HFF-Myc (cell line): ENCODE data around the gene CKS2.

Experiments used
- DNase-seq: peaks from one replicate; pipeline ENCODE4 v3.0.0-alpha.2; 2011; ENCODE audit warnings: low read depth; ENCODE audit errors: extremely low read depth
- H3K4me3 ChIP-seq: replicated peaks from 2 replicates; pipeline ENCODE4 v1.5.1; 2011; ENCODE audit warnings: low read depth, mild to moderate bottlenecking, control low read depth, low read length
- TF ChIP-seq, protein P1 (sequence below): IDR thresholded peaks from 2 replicates; pipeline ENCODE4 v1.5.1; 2012; ENCODE audit warnings: mild to moderate bottlenecking, low read depth, low read length, control low read depth; ENCODE audit errors: missing control alignments

Gene CKS2

DNA sequence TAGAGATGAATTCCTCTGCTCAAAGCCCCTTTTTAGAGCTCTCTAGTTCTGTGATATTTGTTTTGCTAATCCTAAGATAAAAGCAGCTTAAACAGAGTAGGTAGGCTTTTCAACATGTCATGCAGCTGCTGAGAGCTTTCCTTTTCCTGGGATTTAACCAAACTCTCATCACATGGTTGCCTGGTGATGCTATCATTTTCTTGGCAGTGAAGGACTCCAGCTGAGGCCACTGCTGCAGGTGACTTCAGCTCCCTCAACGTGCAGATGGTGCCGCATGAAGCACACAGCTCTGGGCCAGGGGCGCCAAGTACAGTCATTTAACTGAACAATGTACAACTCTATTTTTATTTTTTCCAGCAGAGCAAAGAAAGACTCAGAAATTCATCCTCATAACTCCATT, 49.5 kb downstream of the CKS2 start:
- no peak overlapping the region for H3K4me3 ChIP-seq
- TF ChIP-seq, protein P1, sequence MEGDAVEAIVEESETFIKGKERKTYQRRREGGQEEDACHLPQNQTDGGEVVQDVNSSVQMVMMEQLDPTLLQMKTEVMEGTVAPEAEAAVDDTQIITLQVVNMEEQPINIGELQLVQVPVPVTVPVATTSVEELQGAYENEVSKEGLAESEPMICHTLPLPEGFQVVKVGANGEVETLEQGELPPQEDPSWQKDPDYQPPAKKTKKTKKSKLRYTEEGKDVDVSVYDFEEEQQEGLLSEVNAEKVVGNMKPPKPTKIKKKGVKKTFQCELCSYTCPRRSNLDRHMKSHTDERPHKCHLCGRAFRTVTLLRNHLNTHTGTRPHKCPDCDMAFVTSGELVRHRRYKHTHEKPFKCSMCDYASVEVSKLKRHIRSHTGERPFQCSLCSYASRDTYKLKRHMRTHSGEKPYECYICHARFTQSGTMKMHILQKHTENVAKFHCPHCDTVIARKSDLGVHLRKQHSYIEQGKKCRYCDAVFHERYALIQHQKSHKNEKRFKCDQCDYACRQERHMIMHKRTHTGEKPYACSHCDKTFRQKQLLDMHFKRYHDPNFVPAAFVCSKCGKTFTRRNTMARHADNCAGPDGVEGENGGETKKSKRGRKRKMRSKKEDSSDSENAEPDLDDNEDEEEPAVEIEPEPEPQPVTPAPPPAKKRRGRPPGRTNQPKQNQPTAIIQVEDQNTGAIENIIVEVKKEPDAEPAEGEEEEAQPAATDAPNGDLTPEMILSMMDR: no peak
- no peak for DNase-seq

GRCh38 chr9:89361031-89361430, 50.0 kb downstream of the CKS2 start:
- TF ChIP-seq, protein P1: no peak
- H3K4me3 ChIP-seq: no peak overlapping the region
- no peak for DNase-seq

- TF ChIP-seq, protein P1: no peak
- DNase-seq: no peak
- H3K4me3 ChIP-seq: no peak overlapping the region
Observed at GRCh38 chr9:89361816-89362646, 51.0 kb downstream of the CKS2 start.

- H3K4me3 ChIP-seq: no peak overlapping the region
- no peak for DNase-seq
- TF ChIP-seq, protein P1: no peak
Observed at GRCh38 chr9:89362647-89363310, 51.8 kb downstream of the CKS2 start.

DNA sequence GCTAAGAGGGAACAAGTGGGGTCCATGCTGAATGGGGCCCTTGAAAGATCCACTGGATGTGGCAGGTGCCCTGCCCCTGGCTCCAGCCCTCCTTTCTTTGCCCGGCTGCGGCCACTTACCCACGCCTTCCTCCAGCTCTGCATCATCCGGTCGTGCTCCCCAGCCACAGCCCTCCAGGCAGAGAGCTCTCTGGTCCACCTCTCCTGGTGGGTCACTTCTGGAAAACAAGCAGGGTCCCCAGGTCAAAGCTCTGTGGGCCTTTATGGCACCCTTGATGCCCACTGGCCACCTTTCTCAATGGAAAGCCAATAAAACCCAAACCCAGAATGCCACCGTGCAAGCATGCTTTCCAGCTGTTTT, 52.3 kb downstream of the CKS2 start:
- TF ChIP-seq, protein P1: no peak
- no peak overlapping the region for H3K4me3 ChIP-seq
- no peak for DNase-seq

- no peak overlapping the region for H3K4me3 ChIP-seq
Observed at GRCh38 chr9:89363921-89364665, 53.1 kb downstream of the CKS2 start.

More at GRCh38 chr9:89363921-89364665, 53.1 kb downstream of the CKS2 start:
- TF ChIP-seq, protein P1: no peak
- DNase-seq: no peak
